BLaER1 (cell line): Measurements from ENCODE around the gene TNIK.
"Not testable (repeated sequence)": the region's sequence is repeated elsewhere in the genome, so short reads cannot be mapped to it uniquely, and the experiment has no call there.

Source experiments
- H3K27ac ChIP-seq: shearing (Covaris generic); formaldehyde crosslinking; 2 replicates; pipeline ENCODE4 v1.8.1; 2022
- H3K27me3 ChIP-seq: shearing (Covaris generic); formaldehyde crosslinking; 2 replicates; pipeline ENCODE4 v1.8.1; 2022
- H3K36me3 ChIP-seq: shearing (Covaris generic); formaldehyde crosslinking; 2 replicates; pipeline ENCODE4 v1.8.1; 2022
- H3K4me1 ChIP-seq: shearing (Covaris generic); formaldehyde crosslinking; 2 replicates; pipeline ENCODE4 v1.8.1; 2022
- H3K4me2 ChIP-seq: shearing (Covaris generic); formaldehyde crosslinking; 2 replicates; pipeline ENCODE4 v1.8.1; 2022
- H3K4me3 ChIP-seq: shearing (Covaris generic); formaldehyde crosslinking; 2 replicates; pipeline ENCODE4 v1.8.1; 2022
- H3K9ac ChIP-seq: shearing (Covaris generic); formaldehyde crosslinking; 2 replicates; pipeline ENCODE4 v1.8.1; 2022
- H3K9me3 ChIP-seq: shearing (Covaris generic); formaldehyde crosslinking; 2 replicates; pipeline ENCODE4 v1.8.1; 2022
- H4K20me1 ChIP-seq: shearing (Covaris generic); formaldehyde crosslinking; 2 replicates; pipeline ENCODE4 v1.8.1; 2022
- Cebpa-rat ChIP-seq: shearing (Covaris generic); IDR thresholded peaks from 2 replicates; pipeline ENCODE4 v1.8.1; 2022

TNIK gene

GRCh38 chr3:171311784-171312183, 148.4 kb downstream of the TNIK start:
- 0 out of 2 replicates have a peak, but pooled peaks cover 4% of the 10 kb centered on the region for H3K4me1 ChIP-seq
- H3K36me3 ChIP-seq = no peaks in the 10 kb centered on the region
- no peaks in the 10 kb centered on the region for H4K20me1 ChIP-seq
- H3K27ac ChIP-seq = no peak overlapping the region
- H3K9me3 ChIP-seq = 0 out of 2 replicates have a peak, but pooled peaks cover 3% of the 10 kb centered on the region
- TF ChIP-seq Cebpa-rat = no peak
- H3K27me3 ChIP-seq = no peaks in the 10 kb centered on the region
- H3K4me2 ChIP-seq = peak overlapping the region; percentile 16; the same call in 1 of the 2 replicates
- H3K9ac ChIP-seq = no peak overlapping the region
- no peak overlapping the region for H3K4me3 ChIP-seq

DNA sequence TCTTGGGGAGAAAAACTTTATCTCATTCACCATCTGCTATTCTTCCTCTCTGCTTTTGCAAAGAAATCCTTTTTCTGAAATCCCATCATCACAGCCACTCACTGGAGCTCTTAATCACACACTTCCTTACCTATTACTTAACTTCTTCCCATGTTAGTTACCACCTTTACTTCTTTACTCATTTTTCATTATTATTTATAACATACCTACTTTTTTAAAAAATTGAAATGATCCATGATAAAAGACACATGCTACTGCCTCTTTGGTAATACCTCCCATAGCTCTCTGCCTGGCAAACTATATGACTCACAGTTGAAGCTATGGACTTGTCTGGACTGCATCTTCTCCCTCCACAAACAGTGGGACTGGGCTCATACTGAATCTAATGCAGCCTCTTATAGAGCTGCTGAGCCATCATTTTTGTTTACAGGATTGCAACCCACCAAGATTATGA, 150.3 kb downstream of the TNIK start:
- 0 out of 2 replicates have a peak, but pooled peaks cover 4% of the 10 kb centered on the region for H3K4me1 ChIP-seq
- H3K9ac ChIP-seq = no peak overlapping the region
- no peaks in the 10 kb centered on the region for H4K20me1 ChIP-seq
- H3K4me2 ChIP-seq = no peak overlapping the region
- no peaks in the 10 kb centered on the region for H3K27me3 ChIP-seq
- H3K4me3 ChIP-seq = no peak overlapping the region
- no peak for TF ChIP-seq Cebpa-rat
- no peak overlapping the region for H3K27ac ChIP-seq
- 0 out of 2 replicates have a peak, but pooled peaks cover 3% of the 10 kb centered on the region for H3K9me3 ChIP-seq
- no peaks in the 10 kb centered on the region for H3K36me3 ChIP-seq

DNA sequence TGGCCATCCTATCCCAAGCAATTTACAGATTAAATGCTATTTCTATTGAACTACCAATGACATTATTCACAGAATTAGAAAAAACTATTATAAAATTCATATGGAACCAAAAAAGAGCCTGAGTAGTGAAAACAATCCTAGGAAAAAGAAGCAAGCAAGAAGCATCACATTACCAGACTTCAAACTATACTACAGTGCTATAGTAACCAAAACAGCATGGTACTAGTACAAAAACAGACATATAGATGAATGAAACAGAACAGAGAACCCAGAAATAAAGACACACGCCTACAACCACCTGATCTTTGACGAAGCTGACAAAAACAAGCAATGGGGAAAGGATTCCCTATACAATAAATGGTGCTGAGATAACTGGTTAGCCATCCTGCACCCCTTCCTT, 152.2 kb downstream of the TNIK start:
- H3K9ac ChIP-seq = no peak overlapping the region
- H4K20me1 ChIP-seq = no peaks in the 10 kb centered on the region
- no peaks in the 10 kb centered on the region for H3K27me3 ChIP-seq
- 0 out of 2 replicates have a peak, but pooled peaks cover 3% of the 10 kb centered on the region for H3K9me3 ChIP-seq
- H3K36me3 ChIP-seq = no peaks in the 10 kb centered on the region
- TF ChIP-seq Cebpa-rat = no peak
- H3K27ac ChIP-seq = no peak overlapping the region
- H3K4me1 ChIP-seq = 0 out of 2 replicates have a peak, but pooled peaks cover 4% of the 10 kb centered on the region
- no peak overlapping the region for H3K4me2 ChIP-seq
- H3K4me3 ChIP-seq = no peak overlapping the region

- H3K4me3 ChIP-seq = no peak overlapping the region
- 0 out of 2 replicates have a peak, but pooled peaks cover 3% of the 10 kb centered on the region for H3K9me3 ChIP-seq
- H3K27ac ChIP-seq = no peak overlapping the region
- no peaks in the 10 kb centered on the region for H4K20me1 ChIP-seq
- H3K36me3 ChIP-seq = no peaks in the 10 kb centered on the region
- no peak for TF ChIP-seq Cebpa-rat
- no peak overlapping the region for H3K4me2 ChIP-seq
- H3K9ac ChIP-seq = no peak overlapping the region
- H3K27me3 ChIP-seq = no peaks in the 10 kb centered on the region
- 0 out of 2 replicates have a peak, but pooled peaks cover 4% of the 10 kb centered on the region for H3K4me1 ChIP-seq
Measured at GRCh38 chr3:171307046-171307585, 153.1 kb downstream of the TNIK start.

- H3K4me3 ChIP-seq = no peak overlapping the region
Measured at GRCh38 chr3:171306631-171307030, 153.6 kb downstream of the TNIK start.

GRCh38 chr3:171305823-171306222, 154.4 kb downstream of the TNIK start:
- not testable (repeated sequence) for H3K9ac ChIP-seq

More at GRCh38 chr3:171306631-171307030, 153.6 kb downstream of the TNIK start:
- H3K27ac ChIP-seq = no peak overlapping the region
- TF ChIP-seq Cebpa-rat = no peak
- H3K9ac ChIP-seq = no peak overlapping the region
- H3K4me2 ChIP-seq = no peak overlapping the region
- no peaks in the 10 kb centered on the region for H3K36me3 ChIP-seq
- 0 out of 2 replicates have a peak, but pooled peaks cover 3% of the 10 kb centered on the region for H3K9me3 ChIP-seq
- H3K4me1 ChIP-seq = 0 out of 2 replicates have a peak, but pooled peaks cover 1% of the 10 kb centered on the region
- no peaks in the 10 kb centered on the region for H3K27me3 ChIP-seq
- no peaks in the 10 kb centered on the region for H4K20me1 ChIP-seq

GRCh38 chr3:171304498-171304897, 155.7 kb downstream of the TNIK start:
- H3K9ac ChIP-seq, H3K4me3 ChIP-seq, H3K9me3 ChIP-seq: not testable (repeated sequence)

More at GRCh38 chr3:171305823-171306222, 154.4 kb downstream of the TNIK start:
- not testable (repeated sequence) for H3K36me3 ChIP-seq, H3K4me3 ChIP-seq, H3K27me3 ChIP-seq, H4K20me1 ChIP-seq, H3K9me3 ChIP-seq, H3K27ac ChIP-seq, H3K4me2 ChIP-seq, H3K4me1 ChIP-seq

DNA sequence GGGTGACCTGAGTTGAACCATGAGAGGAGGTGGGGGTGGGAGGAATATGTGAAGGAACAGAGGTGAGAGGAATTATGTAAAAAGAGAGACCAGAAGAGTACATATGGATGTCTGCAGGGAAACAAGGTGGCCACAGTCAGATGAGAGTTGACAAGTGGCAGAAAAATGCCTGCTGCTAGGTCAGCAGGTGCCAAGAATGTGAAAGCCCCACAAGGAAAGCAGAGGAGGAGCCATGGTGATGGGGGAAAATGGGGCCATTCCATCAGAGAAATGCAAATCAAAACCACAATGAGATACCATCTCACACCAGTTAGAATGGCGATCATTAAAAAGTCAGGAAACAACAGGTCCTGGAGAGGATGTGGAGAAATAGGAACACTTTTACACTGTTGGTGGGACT, 156.2 kb downstream of the TNIK start:
- not testable (repeated sequence) for H3K27me3 ChIP-seq

More at GRCh38 chr3:171304498-171304897, 155.7 kb downstream of the TNIK start:
- H4K20me1 ChIP-seq, H3K27ac ChIP-seq, H3K36me3 ChIP-seq, H3K27me3 ChIP-seq, H3K4me2 ChIP-seq, H3K4me1 ChIP-seq: not testable (repeated sequence)

GRCh38 chr3:171301998-171302397, 158.2 kb downstream of the TNIK start:
- no peak for TF ChIP-seq Cebpa-rat
- no peaks in the 10 kb centered on the region for H3K4me1 ChIP-seq
- no peak overlapping the region for H3K4me2 ChIP-seq
- no peak overlapping the region for H3K4me3 ChIP-seq
- no peaks in the 10 kb centered on the region for H4K20me1 ChIP-seq
- no peak overlapping the region for H3K9ac ChIP-seq
- H3K27ac ChIP-seq = no peak overlapping the region
- H3K36me3 ChIP-seq = no peaks in the 10 kb centered on the region
- no peaks in the 10 kb centered on the region for H3K9me3 ChIP-seq
- H3K27me3 ChIP-seq = no peaks in the 10 kb centered on the region

More for the DNA sequence above, 156.2 kb downstream of the TNIK start:
- H3K9me3 ChIP-seq, H3K27ac ChIP-seq, H3K36me3 ChIP-seq, H3K4me1 ChIP-seq, H3K9ac ChIP-seq, H3K4me2 ChIP-seq, H3K4me3 ChIP-seq, H4K20me1 ChIP-seq: not testable (repeated sequence)

DNA sequence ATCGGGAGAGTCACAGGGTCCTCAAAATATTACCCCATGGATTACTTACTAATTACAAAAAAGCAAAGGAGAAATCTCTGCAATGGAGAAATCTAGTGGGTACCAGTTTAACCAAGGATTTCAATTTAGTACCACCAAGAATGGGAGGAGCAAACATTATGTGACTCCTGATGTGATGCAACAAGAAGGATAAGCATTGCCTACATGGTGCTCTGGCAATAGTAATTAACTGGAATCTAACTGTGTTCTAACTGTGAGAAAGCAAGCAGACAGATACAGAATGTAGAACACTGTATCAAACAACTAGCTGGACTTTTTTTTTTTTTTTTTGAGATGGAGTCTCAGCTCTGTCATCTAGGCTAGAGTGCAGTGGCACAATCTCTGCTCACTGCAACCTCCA, 159.2 kb downstream of the TNIK start:
- no peak overlapping the region for H3K4me2 ChIP-seq
- no peaks in the 10 kb centered on the region for H3K9me3 ChIP-seq
- no peaks in the 10 kb centered on the region for H3K36me3 ChIP-seq

More for the DNA sequence above, 159.2 kb downstream of the TNIK start:
- H3K27ac ChIP-seq = no peak overlapping the region
- H4K20me1 ChIP-seq = no peaks in the 10 kb centered on the region
- no peaks in the 10 kb centered on the region for H3K4me1 ChIP-seq
- H3K27me3 ChIP-seq = no peaks in the 10 kb centered on the region
- TF ChIP-seq Cebpa-rat = no peak
- no peak overlapping the region for H3K9ac ChIP-seq
- no peak overlapping the region for H3K4me3 ChIP-seq
